ENCODE measurements around the gene HELZ.

- no peak for TF ChIP-seq NR3C1 (IDR thresholded peaks at IDR 0.05)
- TF ChIP-seq FOSL2 (IDR thresholded peaks at IDR 0.05) = no peak
- no peak for TF ChIP-seq FOSL2 (CRISPR knock-in tag; IDR thresholded peaks at IDR 0.05)
- no peak for TF ChIP-seq REST (IDR thresholded peaks at IDR 0.05)
- TF ChIP-seq, protein P1, sequence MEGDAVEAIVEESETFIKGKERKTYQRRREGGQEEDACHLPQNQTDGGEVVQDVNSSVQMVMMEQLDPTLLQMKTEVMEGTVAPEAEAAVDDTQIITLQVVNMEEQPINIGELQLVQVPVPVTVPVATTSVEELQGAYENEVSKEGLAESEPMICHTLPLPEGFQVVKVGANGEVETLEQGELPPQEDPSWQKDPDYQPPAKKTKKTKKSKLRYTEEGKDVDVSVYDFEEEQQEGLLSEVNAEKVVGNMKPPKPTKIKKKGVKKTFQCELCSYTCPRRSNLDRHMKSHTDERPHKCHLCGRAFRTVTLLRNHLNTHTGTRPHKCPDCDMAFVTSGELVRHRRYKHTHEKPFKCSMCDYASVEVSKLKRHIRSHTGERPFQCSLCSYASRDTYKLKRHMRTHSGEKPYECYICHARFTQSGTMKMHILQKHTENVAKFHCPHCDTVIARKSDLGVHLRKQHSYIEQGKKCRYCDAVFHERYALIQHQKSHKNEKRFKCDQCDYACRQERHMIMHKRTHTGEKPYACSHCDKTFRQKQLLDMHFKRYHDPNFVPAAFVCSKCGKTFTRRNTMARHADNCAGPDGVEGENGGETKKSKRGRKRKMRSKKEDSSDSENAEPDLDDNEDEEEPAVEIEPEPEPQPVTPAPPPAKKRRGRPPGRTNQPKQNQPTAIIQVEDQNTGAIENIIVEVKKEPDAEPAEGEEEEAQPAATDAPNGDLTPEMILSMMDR (IDR thresholded peaks at IDR 0.05) = no peak
- no peak for TF ChIP-seq POLR2A (IDR thresholded peaks at IDR 0.05; ENCODE audit: low read length)
- no peak for TF ChIP-seq JUNB (IDR thresholded peaks at IDR 0.05)
- no peak for TF ChIP-seq FOSB (CRISPR knock-in tag; IDR thresholded peaks at IDR 0.05)
- no peak for TF ChIP-seq EHMT2 (IDR thresholded peaks at IDR 0.05; ENCODE audit: low read depth)
- TF ChIP-seq RAD21 (conservative IDR thresholded peaks at IDR 0.05 in 1 of 2, IDR thresholded peaks at IDR 0.05 in 1 of 2) = no peak
- no peak for TF ChIP-seq USF2 (IDR thresholded peaks at IDR 0.05)
- no peak for TF ChIP-seq CHD2 (IDR thresholded peaks at IDR 0.05; ENCODE audit: low read length, partially characterized antibody)
- TF ChIP-seq MYC (IDR thresholded peaks at IDR 0.05; ENCODE audit: borderline replicate concordance, low read length) = no peak
- no peak for TF ChIP-seq BHLHE40 (IDR thresholded peaks at IDR 0.05; ENCODE audit: low read depth, low read length)
- no peak for TF ChIP-seq CEBPB (IDR thresholded peaks at IDR 0.05)
These were observed 1.3 kb upstream of the HELZ start for GRCh38 chr17:67246403-67246652.
